GM19193 (cell line): Measurements from ENCODE around the gene CSTB.

ENCODE experiments used
- POLR2A ChIP-seq: IDR thresholded peaks from 4 replicates; pipeline ENCODE4 v1.6.1; 2011; ENCODE audit not compliant: insufficient read depth, insufficient read length; ENCODE audit errors: extremely low read depth

The CSTB gene

DNA sequence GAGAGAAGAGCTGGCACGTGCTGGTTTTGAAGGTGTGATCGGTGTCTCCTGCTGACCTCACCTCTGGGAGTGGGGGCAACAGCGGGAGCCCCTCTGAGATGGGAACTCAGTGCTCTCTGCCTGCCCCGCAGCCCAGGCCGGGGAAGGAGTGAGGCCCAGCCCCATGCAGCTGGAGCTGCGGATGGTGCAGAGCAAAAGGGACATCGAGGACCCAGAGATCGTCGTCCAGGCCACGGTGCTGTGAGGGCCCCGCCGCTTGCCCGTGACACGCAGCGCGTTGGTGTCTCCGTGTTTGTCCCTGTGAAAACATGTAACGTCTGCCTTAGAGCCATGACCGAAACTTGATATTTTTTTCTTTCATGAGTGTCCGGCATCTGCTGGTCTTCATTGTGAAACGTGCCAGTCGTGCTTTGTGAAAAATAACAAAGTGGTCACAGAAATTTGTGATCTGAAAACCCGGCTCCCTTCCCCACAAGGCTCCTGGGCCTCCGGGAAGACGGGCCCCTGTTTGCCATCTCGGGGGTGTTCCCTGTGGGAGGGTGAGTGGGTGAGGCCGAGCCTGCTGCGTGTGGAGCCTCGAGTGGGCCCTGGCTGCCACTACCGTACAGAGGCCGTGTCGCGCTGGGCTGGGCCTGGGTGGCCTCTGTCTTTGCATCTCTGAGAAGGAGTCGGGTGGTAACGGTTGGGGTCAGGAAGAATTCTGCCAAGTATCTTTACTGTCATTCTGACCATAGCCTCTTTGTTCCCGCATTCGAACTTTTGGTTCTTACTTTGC lies 20.1 kb downstream of the CSTB start:
- TF ChIP-seq POLR2A: no peak

DNA sequence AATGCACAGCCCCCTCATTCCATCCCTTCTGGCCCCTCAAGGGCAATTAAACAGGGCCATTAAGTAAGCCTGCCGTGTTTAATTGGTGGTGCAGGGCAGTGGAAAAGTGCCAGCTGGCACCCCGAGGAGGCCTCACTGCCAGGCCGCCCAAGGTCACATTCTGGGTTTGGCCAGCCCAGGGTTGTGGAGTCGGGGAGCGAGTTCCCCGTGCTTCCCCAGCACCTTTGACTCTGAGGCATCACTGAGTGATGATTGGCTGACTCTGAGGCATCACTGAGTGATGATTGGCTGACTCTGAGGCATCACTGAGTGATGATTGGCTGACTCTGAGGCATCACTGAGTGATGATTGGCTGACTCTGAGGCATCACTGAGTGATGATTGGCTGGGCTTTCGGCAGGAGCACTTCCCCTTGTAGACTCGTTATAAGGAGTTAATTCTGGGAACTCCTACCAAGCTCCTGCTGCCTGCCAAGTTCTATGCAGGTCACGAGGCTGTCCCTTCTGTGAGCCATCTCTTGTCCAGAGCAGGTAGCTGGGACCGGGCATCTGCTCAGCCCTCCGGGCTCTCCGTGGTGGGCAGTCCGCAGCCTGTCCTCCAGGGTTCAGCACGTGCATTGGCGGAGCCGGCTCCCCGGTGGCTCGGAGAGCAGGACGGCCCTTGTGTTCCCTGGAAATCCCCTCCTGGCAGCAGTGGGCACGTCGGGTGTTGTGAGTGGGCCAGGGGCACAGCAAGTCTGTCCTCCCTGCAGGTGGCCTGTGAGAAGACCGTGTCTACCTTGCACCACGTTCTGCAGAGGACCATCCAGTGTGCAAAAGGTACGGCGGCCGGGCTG lies 20.9 kb downstream of the CSTB start:
- TF ChIP-seq POLR2A: no peak

DNA sequence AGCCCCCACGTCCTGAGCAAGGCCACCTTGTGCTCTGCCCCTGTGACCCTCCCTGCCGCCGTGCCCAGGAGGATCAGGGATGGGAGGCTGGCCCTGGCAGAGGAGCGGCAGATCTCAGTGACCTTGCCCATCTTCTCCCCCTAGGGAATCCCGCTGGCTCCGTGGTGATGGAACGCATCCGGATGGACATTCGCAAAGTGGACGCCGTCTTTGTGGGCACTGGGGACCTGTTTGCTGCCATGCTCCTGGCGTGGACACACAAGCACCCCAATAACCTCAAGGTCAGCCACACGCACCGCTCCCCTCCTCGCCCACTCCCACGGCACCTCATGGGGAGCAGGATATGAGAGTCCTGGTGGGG lies 22.7 kb downstream of the CSTB start:
- TF ChIP-seq POLR2A: no peak

DNA sequence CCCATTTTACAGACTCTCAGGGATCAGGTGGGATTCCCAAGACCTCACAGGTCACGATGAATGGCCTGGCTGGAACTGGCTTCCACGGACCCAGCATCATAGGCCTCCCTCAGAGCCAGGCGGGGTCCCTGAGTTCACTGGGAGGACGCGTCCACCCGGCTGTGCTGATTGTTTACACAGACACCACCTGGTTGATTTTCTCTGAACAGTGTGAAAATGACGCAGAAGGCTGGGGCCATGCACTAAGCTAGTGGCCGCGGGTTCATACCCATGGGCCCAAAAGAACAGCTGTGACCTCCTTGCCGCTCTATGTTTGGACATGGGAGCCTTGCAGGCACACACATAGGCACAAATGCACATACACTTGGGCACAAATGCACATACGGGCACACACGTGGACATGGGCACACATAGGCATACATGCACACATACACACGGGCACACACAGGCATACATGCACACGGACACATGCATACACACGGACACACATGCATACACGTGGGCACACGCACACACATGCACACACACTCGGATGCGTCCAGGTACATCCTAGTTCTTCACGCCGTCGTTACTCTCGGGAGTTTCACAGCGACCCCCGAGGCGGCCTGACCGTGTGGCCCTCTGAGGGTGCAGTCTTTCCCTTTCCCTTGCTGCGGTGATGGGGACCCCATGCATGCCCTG lies 23.2 kb downstream of the CSTB start:
- TF ChIP-seq POLR2A: peak; percentile 17

- no peak for TF ChIP-seq POLR2A
Measured at GRCh38 chr21:43751955-43752591, 24.0 kb downstream of the CSTB start.

DNA sequence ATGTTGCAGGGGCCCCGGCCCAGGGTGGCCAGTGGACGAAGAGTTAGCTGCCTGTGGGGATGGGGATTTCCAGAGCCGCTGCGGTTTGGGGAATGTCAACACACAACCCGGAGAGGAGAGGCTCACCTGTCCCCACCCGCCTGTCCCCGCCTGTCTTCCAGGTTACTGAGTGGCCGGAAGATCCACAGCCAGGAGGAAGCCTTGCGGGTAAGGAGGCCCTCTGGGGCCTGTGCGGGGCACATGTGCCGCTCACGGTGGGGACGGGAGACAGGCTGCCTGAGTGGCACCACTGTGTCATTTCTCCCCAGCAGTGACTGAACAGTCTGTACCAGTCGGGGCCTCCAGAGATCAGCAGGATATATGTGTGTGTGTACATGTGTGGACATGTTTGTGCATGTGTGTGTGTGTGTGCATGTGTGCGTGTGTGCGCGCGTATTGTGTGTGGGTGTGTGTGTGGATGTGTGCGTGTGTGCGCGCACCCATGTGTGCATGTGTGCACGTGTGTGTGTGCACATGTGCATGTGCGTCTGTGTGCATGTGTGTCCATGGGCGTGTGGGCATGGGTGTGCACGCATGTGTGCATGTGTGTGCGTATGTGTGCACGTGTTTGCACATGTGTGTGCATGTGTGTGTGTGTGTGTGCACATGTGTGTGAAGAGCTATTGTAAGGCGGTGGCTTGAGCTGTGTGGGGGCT lies 25.6 kb downstream of the CSTB start:
- TF ChIP-seq POLR2A: no peak

DNA sequence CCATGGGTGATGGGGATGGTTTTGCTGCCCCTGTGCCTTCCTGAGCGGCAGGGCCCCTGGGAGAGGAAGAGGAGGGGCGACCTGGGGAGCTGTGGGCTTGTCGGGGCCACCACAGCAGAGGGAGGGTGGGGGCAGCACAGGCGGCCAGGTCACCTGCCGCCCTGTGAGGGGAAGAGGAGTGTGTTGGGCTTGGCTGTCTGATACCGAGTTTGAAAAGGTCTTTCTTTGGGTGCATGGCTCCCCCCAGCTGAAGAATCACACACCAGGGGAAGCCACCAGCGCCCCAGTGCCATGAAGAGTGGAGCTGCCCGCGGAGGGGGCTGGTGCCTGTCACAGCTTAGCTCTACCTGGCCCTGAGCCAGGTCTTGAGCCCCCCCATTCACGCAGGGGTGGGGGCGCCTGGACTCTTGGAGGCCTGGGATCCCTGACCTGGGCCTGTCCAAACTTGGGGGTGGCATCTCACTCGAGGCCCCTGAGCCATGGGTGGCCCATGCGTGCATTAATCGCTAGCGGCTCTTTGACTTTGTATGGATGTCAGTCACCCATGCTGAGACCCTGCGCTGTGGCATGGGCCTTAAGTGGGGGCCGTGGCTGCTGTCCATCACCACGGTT lies 26.4 kb downstream of the CSTB start:
- TF ChIP-seq POLR2A: no peak

- no peak for TF ChIP-seq POLR2A
Measured at GRCh38 chr21:43748622-43749021, 27.5 kb downstream of the CSTB start.

GRCh38 chr21:43745772-43746517 lies 30.2 kb downstream of the CSTB start:
- no peak for TF ChIP-seq POLR2A

- no peak for TF ChIP-seq POLR2A
Measured at GRCh38 chr21:43744725-43745124, 31.4 kb downstream of the CSTB start.

- no peak for TF ChIP-seq POLR2A
Measured at GRCh38 chr21:43743947-43744346, 32.2 kb downstream of the CSTB start.

DNA sequence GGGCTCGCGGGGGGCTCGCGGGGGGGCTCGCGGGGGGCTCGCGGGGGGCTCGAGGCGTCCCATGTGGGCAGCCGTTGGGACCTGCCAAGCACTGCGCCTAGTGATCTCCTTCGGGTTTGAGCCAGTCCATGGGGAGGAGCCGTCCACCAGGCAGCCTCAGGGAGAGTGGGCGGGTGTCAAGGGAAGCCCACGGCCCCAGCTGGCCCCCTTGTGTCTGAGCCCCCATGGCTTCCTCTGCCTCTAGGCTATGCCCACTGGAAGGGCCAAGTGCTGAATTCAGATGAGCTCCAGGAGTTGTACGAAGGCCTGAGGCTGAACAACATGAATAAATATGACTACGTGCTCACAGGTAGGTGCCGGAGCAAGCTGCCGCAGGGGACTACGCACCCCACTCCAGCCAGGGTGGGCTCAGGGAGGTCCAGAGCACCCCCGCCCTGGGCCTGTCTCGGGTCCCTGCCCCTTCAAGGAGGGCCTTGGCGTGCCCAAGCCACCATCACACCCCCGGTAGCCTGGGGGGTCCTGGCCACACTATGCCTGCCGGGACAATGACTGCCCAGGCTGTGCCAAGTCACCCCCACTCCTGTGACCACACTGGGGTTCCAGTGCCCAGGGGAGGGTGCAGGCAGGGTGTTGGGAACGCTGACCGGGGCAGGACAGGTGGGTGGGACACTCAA lies 34.5 kb downstream of the CSTB start:
- no peak for TF ChIP-seq POLR2A
